ENCODE data around the gene MAP2K4. TPM values are rescaled to one million over a fixed set of nuclear protein-coding genes. Genes with fewer than 3 reads are reported as not detected.
A peak's percentile ranks its signal among the peaks of the same experiment; 100 is the strongest.

The MAP2K4 gene
- total RNA-seq, 1 donor from 2014 or later: 35.4 TPM

- no peak for TF ChIP-seq CTCF (IDR thresholded peaks at IDR 0.05; ENCODE audit: partially characterized antibody, unreplicated experiment)
Observed at GRCh38 chr17:11997147-11997971, 23.3 kb upstream of the MAP2K4 start, which contains the start of gene ZNF18. ZNF18 (minus strand) TSS chr17:11997475; CDS start chr17:11992829, 4,646 bp downstream.

GRCh38 chr17:11997972-11998233 is 22.8 kb upstream of the MAP2K4 start:
- Mint-ChIP-seq H3K27ac (ENCODE audit: unreplicated experiment) (peak overlapping the region; percentile 100), H3K36me3 (ENCODE audit: unreplicated experiment) (no peaks in the 10 kb centered on the region), H3K27me3 (ENCODE audit: unreplicated experiment) (peaks cover 7% of the 10 kb centered on the region), H3K4me3 (ENCODE audit: unreplicated experiment) (peak overlapping the region; percentile 99), H3K9me3 (ENCODE audit: unreplicated experiment) (peaks cover 6% of the 10 kb centered on the region), H3K4me1 (ENCODE audit: low read depth, unreplicated experiment) (no peaks in the 10 kb centered on the region)
- TF ChIP-seq CTCF (IDR thresholded peaks at IDR 0.05; ENCODE audit: partially characterized antibody, unreplicated experiment): no peak
- no peak for DNase-seq

More at GRCh38 chr17:11997147-11997971, 23.3 kb upstream of the MAP2K4 start, which contains the start of gene ZNF18:
- peak within 1 kb of the TSS; percentile 100 for H3K27ac Mint-ChIP-seq (ENCODE audit: unreplicated experiment)
- H3K36me3 Mint-ChIP-seq (ENCODE audit: unreplicated experiment): no peaks in the 10 kb centered on the region
- peak; percentile 98 for DNase-seq
- H3K27me3 Mint-ChIP-seq (ENCODE audit: unreplicated experiment): peaks cover 7% of the 10 kb centered on the region
- no peaks in the 10 kb centered on the region for H3K4me1 Mint-ChIP-seq (ENCODE audit: low read depth, unreplicated experiment)
- peaks cover 6% of the 10 kb centered on the region for H3K9me3 Mint-ChIP-seq (ENCODE audit: unreplicated experiment)
- H3K4me3 Mint-ChIP-seq (ENCODE audit: unreplicated experiment): peak within 1 kb of the TSS; percentile 99

- H3K9me3 Mint-ChIP-seq (ENCODE audit: unreplicated experiment): peaks cover 6% of the 10 kb centered on the region
- H3K4me3 Mint-ChIP-seq (ENCODE audit: unreplicated experiment): no peak overlapping the region
- peaks cover 7% of the 10 kb centered on the region for H3K27me3 Mint-ChIP-seq (ENCODE audit: unreplicated experiment)
- DNase-seq: no peak
- no peaks in the 10 kb centered on the region for H3K36me3 Mint-ChIP-seq (ENCODE audit: unreplicated experiment)
- no peaks in the 10 kb centered on the region for H3K4me1 Mint-ChIP-seq (ENCODE audit: low read depth, unreplicated experiment)
- no peak overlapping the region for H3K27ac Mint-ChIP-seq (ENCODE audit: unreplicated experiment)
- no peak for TF ChIP-seq CTCF (IDR thresholded peaks at IDR 0.05; ENCODE audit: partially characterized antibody, unreplicated experiment)
Observed at GRCh38 chr17:11999696-12000095, 21.0 kb upstream of the MAP2K4 start.

GRCh38 chr17:12007466-12007865 is 13.2 kb upstream of the MAP2K4 start:
- DNase-seq: peak; percentile 19
- H3K4me3 Mint-ChIP-seq (ENCODE audit: unreplicated experiment): peak overlapping the region; percentile 1
- no peaks in the 10 kb centered on the region for H3K36me3 Mint-ChIP-seq (ENCODE audit: unreplicated experiment)
- no peaks in the 10 kb centered on the region for H3K27me3 Mint-ChIP-seq (ENCODE audit: unreplicated experiment)
- no peak for TF ChIP-seq CTCF (IDR thresholded peaks at IDR 0.05; ENCODE audit: partially characterized antibody, unreplicated experiment)
- no peaks in the 10 kb centered on the region for H3K9me3 Mint-ChIP-seq (ENCODE audit: unreplicated experiment)
- H3K27ac Mint-ChIP-seq (ENCODE audit: unreplicated experiment): peak overlapping the region; percentile 20
- peaks cover 6% of the 10 kb centered on the region for H3K4me1 Mint-ChIP-seq (ENCODE audit: low read depth, unreplicated experiment)

GRCh38 chr17:12021623-12022140 is 1.0 kb downstream of the MAP2K4 start:
- H3K4me3 Mint-ChIP-seq (ENCODE audit: unreplicated experiment): peak overlapping the region; percentile 84
- no peak for DNase-seq
- TF ChIP-seq CTCF (IDR thresholded peaks at IDR 0.05; ENCODE audit: partially characterized antibody, unreplicated experiment): no peak
- peak overlapping the region; percentile 70 for H3K27ac Mint-ChIP-seq (ENCODE audit: unreplicated experiment)
- H3K27me3 Mint-ChIP-seq (ENCODE audit: unreplicated experiment): peaks cover 2% of the 10 kb centered on the region
- H3K9me3 Mint-ChIP-seq (ENCODE audit: unreplicated experiment): peaks cover 1% of the 10 kb centered on the region
- no peaks in the 10 kb centered on the region for H3K36me3 Mint-ChIP-seq (ENCODE audit: unreplicated experiment)
- peaks cover 8% of the 10 kb centered on the region for H3K4me1 Mint-ChIP-seq (ENCODE audit: low read depth, unreplicated experiment)
